Measurements from ENCODE around the gene NAA25.
A peak's percentile ranks its signal among the peaks of the same experiment; 100 is the strongest.

The NAA25 gene

DNA sequence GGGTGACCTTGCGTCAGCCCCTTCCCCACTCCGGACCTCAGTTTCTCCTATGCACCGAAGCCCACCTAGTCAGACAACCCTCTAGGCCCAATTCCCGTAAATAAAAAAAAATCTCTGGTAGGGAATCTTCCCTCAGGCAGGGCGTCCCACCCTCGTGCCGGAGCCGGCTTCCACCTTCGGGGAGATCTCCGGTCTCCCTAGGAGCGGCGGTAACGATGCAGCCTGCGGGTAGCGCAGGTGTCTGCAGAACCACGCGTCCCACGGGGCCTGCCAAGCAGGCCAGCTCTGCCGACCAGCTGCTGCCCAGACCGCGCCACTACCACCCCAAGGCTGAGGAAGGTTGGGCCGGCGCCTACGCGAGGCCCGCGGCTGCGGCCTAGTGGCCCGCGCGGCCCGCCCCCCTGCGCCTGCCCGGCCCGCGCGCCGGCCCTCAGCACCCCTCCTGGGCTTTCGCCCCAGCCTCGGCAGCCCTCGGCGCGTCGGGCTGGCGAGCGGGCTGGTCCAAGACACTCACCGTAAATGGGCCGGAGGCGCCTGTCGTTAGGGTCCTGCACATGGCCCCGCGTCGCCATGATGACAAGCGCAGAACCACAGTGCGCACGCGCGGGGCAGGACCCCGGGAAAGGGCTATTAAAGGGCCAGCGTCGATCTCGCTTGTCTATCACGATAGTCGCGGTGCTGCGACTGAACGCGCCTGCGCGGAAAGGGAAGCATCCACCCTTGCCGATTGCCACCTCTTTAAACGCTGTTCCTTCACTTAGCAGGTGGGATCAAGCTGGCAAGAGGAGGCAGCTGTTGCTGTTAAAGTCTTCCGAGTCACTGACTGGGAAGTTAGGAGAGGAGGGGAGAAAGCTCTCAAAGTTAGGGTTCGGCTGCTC is at the start of gene NAA25:
Gene NAA25 (minus strand): TSS at position 582 of the 878 bp plus-strand sequence. CDS start 10 bp downstream, at position 572.
- no peak for FAIRE-seq

DNA sequence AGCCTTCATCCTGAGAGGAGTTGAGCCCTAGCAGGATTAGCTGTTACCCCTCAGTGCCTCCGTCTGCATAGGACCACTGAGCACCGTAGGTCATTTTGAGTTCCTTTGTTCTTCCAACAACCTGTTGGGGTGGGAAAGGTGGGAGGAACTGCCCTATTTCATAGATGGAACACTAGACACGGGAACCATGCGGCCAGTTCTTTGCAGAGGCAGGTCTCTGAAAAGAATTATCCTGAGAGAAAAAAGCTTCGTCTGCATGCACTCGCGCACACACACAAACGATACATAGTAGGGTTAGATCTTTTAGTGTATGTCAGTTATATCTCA is 45.3 kb upstream of the NAA25 start:
- FAIRE-seq: no peak

DNA sequence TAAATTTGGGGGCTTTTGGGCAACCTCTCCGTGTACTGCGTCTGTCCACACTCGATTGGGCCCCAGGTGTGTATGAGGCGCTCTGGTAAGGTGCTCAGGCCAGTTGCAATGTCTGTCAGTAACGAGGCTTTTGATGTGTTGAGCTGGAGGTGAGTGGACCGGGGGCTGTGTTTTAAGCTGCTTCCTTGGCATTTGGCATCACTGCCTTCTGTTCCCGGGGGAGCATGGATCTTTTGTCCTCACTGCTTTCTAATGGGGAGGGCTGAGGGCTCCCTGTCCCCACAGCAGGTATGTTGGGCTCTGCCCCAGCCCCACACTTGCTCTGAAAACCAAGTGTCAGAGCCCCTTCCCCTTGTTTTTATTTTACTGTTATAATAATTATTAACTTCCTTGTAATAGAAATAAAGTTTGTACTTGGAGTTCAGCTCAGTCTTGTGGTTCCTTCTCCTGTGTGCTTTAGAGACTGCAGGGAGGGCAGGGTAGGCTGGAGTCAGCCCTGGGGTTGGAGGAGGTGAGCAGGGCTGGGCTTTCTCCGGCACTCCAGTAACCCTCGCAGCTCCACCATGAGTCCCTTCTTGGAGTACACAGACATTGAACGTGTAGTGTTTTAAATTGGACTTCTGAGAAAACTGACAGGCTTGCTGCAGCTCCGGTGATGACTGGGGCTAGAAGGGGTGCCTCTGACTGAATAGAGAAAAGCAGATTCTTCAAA is 44.8 kb upstream of the NAA25 start:
- FAIRE-seq: no peak

DNA sequence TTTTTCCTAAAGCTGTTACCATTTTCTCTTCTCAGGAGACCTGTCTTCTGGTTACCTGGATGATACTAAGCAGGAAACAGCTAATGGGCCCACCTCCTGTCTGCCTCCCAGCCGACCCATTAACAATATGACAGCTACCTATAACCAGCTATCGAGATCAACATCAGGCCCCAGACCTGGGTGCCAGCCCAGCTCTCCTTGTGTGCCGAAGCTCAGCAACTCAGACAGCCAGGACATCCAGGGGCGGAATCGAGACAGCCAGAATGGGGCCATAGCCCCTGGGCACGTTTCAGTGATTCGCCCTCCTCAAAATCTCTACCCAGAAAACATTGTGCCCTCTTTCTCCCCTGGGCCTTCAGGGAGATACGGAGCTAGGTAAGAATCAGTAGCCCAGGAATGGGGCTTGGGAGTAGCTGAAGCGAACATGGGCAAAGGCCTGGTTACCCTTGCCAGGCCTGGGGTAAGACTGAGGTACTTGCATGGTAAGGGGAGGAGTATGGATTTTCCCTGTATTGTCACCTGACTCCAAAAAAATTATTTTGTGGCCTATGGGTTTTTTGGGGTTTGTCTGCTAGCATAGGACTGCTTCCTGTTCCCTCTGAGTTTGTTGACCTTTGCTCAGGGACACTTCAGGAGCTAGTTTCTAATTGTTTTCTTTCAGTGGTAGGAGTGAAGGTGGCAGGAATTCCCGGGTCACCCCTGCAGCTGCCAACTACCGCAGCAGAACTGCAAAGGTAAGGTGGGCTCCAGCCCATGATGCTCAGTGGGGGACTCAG is 43.4 kb upstream of the NAA25 start:
- no peak for FAIRE-seq

DNA sequence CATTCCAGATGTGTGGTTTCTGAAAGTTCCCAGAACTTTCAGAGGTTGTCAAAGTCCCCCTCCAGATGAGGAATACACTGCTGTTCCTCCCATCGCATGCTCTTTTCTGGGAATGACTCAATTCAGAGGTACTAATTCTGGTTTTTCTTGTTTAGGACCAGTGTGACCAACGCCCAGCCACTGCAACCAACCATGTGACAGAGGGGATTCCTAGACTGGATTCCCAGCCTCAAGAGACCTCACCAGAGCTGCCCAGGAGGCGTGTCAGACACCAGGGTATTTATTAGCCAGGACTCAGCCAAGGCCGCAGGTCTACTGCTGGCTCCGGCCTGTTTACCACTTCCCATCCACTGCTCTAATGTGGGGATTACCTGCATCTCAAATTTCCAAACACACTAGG is 41.0 kb upstream of the NAA25 start:
- FAIRE-seq: no peak

DNA sequence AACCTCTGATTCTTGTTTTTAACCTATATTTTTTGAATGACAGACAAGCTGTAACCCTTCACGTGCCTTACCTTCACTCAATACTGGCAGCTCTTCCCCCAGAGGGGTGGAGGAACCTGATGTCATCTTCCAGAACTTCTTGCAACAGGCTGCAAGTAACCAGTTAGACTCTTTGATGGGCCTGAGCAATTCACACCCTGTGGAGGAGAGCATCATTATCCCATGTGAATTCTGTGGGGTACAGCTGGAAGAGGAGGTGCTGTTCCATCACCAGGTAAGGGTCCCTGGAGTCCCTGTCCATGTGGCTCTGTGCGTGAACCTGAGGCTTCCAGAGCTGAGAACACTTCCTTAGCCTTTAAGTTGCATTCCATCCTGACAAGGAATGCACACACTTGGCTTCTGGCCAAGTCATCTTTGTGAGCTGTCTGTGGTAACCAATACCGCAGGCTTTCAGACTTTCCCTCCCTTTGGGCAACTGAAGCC is 39.5 kb upstream of the NAA25 start:
- no peak for FAIRE-seq

DNA sequence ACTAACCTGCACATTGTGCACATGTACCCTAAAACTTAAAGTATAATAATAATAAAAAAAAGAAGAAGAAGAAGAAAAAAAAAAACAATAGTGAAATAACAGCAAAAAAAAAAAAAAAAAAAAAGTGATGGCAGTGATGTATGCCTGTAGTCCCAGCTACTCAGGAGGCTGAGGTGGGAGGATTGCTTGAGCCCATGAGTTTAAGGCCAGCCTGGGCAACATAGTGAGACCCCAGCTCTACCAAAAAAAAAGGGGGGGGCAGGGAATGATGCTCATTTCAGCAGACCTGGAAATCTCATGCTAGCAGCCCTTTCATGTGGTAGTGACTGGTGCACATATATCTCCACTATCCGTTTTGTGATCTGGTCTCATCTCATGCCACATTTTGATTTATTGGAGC is 37.5 kb upstream of the NAA25 start:
- no peak for FAIRE-seq

DNA sequence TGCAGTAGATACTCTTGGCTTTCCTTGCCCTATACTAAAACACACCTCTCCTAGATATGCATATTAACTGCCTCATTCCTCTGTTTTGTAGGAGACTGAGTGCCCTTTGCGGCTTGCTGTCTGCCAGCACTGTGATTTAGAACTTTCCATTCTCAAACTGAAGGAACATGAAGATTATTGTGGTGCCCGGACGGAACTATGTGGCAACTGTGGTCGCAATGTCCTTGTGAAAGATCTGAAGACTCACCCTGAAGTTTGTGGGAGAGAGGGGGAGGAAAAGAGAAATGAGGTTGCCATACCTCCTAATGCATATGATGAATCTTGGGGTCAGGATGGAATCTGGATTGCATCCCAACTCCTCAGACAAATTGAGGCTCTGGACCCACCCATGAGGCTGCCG is 32.1 kb upstream of the NAA25 start:
- no peak for FAIRE-seq

DNA sequence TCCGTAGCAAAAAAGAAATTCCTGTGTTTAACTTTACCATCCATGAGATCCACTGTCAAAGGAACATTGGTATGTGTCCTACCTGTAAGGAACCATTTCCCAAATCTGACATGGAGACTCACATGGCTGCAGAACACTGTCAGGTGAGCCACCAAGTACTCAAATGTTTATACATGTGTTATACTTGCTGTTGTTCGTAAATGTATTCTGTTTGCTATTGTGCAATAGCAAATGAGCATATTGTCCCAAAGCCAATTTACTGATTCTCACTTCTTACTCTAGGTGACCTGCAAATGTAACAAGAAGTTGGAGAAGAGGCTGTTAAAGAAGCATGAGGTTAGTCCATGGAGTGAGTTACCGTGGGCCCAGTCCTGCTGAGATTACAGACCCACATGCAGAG is 26.1 kb upstream of the NAA25 start:
- no peak for FAIRE-seq

DNA sequence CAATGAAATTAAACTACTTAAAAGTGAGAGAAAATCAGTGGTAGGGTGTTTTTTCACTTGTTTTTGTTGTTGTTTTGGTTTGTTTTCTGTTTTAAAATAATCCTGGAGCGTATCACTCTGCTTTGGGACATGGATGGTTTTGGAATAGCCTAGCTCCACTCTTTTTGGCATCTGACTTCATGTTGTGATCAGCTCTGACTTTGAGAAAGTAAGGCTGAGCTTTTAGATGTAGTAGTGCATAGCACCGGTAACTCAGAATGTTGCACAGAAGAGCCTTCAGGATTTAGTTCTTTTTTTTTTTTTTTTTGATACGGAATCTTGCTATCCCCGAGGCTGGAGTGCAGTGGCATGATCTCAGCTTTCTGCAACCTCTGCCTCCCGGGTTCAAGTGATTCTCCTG is 24.8 kb upstream of the NAA25 start:
- no peak for FAIRE-seq

DNA sequence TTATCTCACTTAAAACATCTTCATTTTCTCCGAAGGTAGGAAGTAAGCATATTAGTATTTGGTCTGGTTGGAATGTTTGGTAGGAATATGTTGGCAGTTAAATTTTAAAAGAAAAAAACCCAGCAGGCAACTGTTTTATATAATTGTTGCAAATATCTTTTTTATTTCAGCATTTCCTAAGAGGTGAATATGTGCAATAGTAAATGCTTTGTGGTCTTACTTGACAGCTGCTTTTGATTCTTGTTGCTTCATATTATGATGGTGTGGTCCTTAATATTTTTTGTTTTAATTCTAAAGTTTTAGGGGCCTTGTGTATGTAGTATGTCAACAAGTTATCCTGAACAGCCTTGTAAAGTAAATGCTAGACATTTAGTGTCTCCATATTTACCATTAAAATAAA is 23.1 kb upstream of the NAA25 start:
- FAIRE-seq: no peak

DNA sequence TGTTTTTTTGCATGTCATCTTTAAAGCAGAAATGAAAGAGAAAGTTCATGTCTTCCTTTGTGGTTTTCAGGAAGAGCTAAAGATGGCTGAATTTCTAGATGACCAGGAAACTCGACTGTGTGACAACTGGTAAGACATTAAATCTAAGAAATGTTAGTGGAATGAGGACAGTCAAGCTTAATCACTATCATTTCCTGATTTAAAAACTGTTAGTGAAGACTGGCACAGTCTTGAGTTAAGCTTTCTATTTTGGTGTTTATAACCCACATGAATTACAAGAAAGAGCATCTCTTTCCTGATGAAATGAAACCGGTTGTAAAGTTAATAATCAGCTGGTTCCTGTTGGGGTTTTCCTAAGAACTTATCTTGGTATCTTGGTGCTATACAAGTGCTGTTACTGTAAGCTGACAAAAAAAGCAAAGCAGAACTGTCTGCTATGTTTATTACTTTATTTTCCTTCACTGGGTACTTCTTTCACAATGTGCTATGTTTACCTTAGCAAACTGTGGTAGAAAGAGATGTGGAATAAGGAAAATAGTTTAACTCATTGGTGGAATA is 21.9 kb upstream of the NAA25 start:
- peak; percentile 24 for FAIRE-seq

DNA sequence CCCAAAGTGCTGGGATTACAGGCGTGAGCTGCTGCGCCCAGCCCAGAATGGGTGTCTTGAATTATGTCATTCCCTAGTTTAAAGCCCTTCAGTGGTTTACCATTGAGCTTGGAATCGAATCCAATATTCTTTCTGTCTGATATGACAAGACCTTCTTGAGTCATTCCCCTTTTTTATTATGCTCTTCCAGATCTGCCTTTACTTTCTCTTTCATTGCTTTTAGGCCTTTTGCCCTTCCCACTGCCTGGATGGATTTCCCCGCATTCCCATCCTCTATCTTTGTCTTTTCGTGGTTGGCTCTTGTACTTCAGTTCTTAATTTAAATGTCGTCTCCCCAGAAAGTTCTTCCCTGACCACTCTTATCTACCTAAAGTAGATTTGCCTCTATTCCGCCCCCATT is 18.3 kb upstream of the NAA25 start:
- no peak for FAIRE-seq

DNA sequence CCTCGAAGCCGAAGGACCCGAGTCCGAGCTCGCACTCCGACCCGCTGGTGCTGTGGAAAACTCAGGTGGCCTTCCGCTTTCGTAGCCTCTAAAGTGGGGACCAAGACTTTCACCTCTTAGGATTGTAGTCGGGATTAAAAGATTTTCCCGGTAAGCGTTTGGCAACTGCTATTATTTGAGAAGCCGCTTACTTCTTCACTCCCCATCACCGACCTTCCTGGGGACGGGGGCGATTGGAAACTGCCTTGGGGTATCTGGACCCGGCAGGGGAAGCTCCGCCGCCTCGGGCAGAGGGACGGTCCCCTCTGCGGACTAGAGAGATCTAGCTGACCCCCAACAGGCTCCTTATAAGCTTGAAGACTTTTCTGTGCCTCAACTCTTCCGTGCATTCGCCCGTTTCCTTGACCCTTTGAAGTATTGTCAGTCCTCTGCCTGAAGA is 17.4 kb upstream of the NAA25 start:
- FAIRE-seq: no peak

DNA sequence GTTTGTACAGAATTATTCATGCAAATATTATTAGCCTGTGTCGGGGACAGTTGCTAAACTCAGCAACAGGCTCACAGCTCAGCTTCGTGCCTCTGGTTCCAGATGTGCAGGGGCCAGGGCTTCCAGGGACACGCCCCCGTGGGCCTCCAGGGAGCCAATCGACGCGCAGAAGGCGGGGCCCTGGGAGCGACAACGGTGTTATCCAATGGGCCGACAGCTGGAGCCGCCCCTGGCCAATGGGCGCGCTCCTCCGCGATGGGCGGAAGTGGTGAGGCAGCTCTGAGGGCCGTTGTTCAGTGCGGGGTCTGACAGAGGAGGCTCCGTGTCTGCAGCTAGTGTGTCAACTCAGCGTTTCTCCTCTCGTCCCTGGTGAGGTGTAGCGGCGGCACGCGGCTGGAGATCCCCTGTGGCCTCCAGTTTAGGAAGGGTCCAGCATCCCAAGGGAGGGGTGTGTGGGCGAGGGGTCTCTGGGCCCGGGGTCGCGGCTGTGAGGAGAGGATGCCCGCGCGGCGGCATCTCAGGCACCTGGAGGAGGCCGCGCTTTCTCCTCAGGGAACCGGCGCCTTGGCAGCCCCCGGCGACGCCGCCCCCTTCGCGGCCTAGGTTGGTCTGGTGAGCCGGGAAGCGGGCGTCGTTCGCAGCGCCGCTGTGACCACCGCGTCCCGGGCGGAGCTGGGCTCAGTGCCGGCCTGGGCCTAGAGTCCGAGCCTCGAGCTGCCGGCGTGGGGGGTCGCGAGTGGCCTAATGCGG is 16.8 kb upstream of the NAA25 start, which contains the start of gene TRAFD1:
Gene TRAFD1 (plus strand): TSS at position 311 of the 750 bp plus-strand sequence. CDS start 4,963 bp downstream, outside the sequence.
- peak; percentile 41 for FAIRE-seq

DNA sequence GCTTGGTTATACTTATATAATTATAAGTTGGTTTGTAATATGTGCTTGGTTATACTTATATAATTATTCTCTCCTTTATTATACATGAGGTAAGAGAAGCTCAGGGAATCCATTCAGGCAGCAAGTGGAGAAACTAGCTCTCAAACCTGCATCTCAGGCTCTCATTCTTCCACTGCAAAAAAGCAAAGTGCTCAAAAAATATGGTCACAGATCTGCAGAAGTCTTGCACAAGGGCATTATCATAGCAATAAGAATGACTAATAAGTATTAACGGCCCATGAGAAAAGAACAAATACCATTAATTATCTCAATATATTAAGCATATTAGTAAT is 16.3 kb upstream of the NAA25 start:
- FAIRE-seq: no peak

DNA sequence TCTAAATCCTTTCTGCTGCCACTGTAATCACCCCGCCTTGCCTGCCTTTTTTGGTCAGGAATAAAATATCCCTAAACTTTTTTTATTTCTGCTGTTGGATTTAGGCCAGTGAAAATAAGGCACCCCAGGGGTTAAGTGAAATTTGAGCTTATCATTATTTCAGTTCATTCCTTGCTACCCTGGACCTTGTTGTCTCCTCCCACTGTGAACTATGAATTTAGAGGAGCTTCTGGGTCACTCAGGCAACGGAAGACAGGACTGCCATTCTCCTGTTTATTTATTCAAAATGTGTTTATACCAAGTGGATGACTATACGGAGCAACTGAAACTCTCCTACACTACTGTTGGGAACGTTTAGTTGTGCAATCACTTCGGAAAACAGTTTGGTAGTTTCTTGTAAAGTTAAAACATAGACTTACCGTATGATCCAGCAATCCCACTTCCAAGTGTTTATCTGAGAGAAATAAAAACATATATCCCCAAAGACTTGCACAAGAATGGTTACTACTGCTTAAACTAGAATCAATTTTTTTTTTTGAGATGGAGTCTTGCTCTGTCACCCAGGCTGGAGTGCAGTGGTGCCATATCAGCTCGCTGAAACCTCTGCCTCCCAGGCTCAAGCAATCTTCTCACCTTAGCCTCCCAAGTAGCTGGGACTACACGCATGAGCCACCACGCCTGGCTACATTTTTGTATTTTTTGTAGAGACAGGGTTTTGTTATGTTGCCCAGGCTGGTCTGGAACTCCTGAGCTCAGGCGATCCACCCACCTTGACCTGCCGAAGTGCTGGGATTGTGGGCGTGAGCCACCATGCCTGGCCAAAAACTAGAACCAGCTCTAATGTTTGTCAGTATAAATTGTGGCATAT is 14.5 kb upstream of the NAA25 start:
- no peak for FAIRE-seq

DNA sequence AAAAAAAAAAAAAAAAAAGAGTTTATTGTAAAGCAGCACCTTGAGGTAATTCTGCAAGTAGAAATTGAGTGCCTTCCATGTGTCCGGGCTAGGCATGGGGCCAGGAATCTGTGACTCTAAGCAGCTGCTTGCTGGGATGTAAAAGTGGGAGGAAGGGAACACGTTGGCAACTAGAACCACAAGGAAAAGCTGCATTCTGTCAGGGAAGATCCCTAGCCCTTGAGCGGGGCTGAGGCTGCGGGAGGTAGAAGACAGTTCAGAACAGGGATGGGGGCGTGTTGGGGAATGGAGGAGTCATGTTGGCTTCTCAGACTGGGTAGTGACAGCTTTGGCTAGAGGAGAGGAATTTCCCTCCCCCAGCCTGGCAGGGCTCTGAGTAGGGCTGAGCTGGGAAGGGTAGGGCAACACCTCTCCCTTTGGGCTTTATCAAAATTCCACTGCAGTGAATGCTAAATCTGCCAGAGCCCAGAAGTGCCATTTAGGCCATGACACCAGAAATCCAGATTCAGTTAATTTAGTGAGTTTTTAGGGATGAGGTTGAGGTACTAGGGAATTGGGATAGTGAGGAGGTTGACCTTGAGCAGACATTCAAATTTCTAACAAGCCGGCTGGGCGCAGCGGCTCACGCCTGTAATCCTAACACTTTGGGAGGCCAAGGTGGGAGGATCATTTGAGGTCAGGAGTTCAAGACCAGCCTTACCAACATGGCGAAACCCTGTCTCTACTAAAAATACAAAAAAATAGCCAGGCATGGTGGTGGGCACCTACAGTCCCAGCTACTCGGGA is 13.4 kb upstream of the NAA25 start:
- no peak for FAIRE-seq

DNA sequence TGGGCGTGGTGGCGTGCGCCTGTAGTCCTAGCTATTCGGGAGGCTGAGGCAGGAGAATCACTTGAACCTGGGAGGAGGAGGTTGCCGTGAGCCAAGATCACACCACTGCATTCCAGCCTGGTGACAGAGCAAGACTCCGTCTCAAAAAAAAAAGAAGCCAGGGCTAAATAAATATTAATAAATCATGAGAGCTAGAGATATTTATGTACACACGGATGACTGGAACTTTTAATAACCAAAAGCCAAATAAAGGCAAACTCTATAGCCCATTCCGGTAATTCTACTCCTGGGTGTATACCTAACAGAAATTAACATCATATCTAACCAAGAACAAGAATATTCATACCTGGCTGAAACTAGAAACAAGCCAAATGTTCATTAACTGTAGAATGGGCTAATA is 9.1 kb upstream of the NAA25 start:
- no peak for FAIRE-seq

DNA sequence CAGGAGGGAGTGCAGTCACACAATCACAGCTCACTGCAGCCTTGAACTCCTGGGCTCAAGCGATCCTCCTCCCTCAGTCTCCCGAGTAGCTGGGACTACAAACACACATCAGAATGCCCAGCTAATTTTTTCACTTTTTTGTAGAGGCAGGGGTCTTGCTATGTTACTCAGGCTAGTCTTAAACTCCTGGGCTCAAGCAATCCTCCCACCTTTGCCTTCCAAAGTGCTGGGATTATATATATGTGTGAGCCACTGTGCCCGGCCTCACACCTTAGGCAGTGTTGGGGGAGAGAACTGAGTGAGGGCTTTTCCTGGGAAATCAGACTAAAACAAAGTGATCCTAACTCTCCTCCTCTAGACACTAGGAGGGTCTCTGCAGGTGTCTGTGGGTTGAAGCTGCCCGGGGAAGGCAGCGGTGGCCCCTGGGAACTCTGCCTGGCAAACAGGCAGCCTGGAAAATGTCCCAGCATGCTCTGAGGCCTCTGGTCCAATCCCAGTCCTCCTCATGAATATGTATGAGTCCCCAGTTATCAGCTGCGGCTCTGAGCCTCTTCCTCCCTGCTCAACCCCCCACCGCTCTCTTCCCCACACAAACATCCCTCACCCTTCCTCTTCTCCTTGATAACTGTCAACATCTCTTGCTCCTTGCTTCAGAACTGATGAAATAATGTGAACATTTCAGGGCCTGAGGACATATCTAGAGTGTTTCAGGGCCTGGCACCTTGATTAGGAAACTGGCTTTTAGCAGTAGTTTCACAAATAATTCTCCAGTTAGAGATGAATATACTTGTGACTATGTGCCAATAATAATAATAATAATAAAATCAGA is 7.9 kb upstream of the NAA25 start:
- no peak for FAIRE-seq
